GM21723 (cell line): ENCODE results near the gene LMF1.
"Not testable (repeated sequence)": the region's sequence is repeated elsewhere in the genome, so short reads cannot be mapped to it uniquely, and the experiment has no call there.

ENCODE experiments used
- ATAC-seq: cut with Tn5 transposase; IDR thresholded peaks from one replicate; pipeline ENCODE4 v1.9.1; 2021; ENCODE audit warnings: mild to moderate bottlenecking, moderate library complexity; ENCODE audit not compliant: unreplicated experiment

LMF1 gene

DNA sequence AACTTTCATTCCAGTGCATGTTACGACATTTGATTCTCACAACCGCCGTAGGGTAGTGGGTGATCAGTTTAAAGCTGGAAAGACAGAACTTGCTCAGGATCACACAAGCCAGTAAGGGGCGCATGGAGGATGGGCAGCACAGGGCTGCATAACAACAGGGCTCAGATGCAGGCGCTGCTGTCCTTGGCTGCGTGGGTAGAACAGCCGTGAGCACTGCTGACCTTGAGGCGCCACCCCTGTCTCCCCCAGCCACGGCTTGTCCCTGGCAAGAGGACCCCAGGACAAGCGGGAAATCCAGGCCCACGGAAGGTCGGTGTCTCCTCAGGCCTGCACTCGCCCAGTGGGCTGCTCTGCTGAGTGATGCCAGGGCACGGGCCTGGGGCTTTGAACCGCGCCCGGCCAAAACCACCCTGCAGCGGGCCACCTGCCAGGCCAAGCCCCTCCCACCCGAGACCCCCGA, 84.7 kb downstream of the LMF1 start:
- no peak for ATAC-seq

DNA sequence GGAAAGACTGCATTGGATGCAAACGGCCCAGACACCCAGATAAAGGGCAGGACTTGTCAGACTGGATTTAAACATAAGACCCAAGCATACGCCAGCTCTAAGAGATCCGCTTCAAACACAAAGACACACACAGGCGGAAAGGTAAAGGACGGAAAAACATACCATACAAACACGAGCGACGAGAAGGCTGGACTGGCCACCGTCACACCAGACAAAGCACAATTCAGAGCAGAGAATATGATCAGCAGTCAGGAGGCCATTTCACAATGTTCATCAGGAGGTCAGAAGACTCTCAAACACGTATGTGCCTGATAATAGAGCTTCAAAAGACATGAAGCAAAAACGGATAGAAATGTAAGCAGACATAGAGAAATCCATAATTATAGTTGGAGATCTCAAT, 85.4 kb downstream of the LMF1 start:
- no peak for ATAC-seq

DNA sequence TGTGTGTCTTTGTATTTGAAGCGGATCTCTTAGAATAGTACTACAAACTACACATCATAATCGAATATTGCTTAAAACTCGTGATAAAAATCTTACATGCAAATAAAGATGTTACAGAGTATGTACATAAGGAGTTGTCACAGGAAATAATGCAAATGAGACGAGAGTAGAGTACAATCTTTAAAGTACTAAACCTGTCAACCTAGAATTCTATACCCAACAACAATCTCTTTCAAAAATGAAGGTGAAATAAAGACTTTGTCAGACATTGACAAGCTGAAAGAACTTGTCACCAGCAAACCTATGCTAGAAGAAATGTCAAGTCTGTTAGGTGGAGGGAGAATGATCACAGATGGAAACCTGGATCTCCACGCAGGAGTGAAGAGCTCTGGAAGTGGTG, 86.6 kb downstream of the LMF1 start:
- no peak for ATAC-seq

GRCh38 chr16:883781-884180, 87.0 kb downstream of the LMF1 start:
- ATAC-seq, result no peak

DNA sequence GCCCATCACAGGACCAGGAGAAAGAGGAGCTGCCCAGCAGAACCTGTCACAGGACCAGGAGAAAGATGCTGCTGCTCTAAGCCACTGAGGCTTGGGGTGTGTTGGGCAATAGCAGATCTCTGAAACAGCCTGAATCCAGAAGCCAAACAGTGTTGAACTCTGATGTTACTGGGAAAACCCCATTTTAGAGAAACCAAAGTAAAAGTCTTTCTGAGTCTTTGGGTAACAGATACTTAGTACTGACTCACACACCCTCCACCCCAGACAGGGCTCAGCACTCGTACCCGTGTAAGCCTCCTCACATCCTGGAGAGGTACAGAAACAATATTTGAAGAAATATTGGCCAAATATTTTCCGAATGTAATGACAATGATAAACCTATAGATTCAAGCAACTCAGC, 87.4 kb downstream of the LMF1 start:
- ATAC-seq, result no peak

DNA sequence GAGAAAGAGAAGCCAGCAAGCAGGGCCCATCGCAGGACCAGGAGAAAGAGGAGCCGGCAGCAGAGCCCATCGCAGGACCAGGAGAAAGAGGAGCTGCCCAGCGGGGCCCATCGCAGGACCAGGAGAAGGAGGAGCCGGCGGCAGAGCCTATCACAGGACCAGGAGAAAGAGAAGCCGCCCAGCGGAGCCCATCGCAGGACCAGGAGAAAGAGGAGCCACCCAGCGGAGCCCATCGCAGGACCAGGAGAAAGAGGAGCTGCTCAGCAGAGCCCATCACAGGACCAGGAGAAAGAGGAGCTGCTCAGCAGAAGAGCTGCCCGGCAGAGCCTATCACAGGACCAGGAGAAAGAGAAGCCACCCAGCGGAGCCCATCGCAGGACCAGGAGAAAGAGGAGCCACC, 88.1 kb downstream of the LMF1 start:
- not testable (repeated sequence) for ATAC-seq

GRCh38 chr16:882256-882655, 88.5 kb downstream of the LMF1 start:
- ATAC-seq, result no peak

DNA sequence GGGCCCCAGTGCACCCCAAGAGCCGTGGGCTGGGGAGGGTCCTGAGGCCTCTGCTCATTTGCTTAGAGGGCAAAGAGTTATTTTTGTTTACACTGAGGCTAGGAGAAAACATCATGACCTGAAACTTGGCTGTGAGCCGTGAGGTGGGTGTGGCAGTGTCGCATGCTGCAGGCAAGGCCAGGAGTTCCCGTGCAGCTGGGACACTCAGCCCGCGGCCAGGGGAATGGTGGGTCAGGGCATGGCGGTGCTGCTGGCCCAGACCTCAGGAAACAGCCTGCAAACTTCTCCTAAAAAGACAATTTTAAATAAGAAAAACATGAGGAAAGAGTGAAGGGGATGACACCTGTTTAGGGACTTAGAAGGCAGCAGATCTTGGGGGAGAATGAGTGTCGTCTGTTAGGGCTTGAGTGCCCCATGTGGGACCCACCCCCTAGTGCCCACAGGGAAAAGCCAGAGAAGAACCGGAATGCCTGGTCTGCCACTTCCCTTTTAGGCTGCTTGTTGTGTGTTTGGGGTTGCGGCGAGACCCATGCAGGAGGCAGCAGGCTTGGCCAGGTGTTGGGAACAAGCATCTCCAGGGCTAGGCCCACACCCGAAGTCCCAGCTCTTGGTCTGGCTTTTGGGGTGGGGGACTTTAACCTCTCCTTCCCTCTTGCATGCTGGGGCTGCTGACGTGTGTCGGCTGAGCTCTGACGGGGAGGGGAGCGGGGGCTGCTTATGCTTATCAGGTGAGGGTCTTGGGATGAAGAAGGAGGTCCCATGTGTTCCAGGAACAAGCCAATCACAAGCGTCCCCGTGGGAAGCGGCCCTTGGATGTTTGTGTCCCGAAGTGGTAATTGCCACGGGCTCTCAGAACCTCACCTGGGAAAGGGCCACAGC, 89.3 kb downstream of the LMF1 start:
- ATAC-seq, result no peak

GRCh38 chr16:880471-881171, 90.2 kb downstream of the LMF1 start:
- no peak for ATAC-seq

DNA sequence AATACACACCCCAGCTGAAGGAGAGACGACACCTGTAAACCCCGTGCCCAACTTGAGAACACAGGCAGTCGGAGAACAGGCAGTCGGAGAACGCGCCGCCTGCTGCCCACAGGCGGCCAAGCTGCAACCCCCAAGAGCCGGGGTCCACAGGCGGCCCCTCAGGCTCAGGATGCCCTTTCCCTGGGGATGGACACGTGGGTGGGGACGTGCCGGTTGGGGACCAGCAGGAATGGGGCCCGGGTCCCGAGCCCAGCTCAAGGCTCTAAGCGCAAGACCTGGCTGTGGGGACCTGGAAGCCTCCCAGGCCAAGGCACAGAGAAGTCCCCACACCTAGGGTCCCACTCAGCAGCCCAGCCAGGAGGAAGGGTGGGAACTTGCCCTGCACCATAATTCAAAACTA, 90.8 kb downstream of the LMF1 start:
- no peak for ATAC-seq

DNA sequence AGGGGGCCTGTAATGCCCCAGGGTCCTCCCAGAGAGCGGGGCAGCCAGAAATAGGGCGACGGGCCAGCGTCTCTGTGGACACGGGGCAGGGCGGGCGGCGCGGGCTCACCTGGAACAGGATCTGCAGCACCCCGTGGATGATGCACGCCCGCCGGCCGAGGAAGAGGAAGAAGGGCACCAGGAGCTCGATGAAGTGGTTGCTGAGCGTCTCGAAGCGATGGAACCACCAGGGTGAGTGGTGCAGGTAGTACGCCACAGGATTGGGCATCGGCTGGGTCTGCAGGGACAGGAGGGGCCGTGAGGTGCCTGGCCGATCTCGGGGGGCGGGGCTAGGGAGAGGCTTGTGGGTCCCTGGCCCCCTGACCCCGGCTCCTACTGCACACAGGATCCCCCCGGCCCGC, 91.3 kb downstream of the LMF1 start:
- no peak for ATAC-seq

- no peak for ATAC-seq
These were observed 91.9 kb downstream of the LMF1 start for GRCh38 chr16:878886-879285.

DNA sequence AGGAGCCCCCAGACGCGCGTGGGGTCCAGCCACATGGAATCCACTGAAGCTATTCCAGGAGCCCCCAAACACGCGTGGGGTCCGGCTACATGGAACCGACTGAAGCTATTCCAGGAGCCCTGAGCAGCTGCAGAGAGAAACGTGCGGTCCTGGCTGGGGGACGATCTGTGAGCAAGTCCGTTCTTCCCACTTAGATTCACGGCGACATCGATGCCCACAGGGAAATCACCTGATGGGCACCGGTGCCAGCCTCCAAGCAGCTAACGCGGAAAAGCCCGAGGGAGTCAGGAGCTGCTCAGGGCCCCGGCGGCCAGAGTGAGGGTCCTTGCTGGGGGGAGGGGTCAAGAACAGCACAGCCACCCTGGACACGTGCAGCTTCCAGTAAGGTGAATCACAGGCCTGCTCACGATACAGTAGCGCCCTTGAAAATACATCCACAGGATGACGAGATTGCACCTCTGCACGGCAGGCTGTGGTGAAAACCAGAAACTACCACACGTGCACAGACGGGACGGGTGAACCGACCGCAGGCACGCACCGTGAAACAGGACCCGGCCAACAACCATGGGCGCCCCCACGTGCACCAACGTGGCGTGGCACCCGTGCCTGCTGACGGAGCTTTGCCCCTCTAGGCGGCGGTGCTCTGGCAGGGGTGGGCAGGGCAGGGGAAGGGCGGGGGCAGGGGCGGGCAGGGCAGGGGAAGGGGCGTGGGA, 92.6 kb downstream of the LMF1 start:
- ATAC-seq, result no peak

- no peak for ATAC-seq
These were observed 93.3 kb downstream of the LMF1 start for GRCh38 chr16:877242-878071.

DNA sequence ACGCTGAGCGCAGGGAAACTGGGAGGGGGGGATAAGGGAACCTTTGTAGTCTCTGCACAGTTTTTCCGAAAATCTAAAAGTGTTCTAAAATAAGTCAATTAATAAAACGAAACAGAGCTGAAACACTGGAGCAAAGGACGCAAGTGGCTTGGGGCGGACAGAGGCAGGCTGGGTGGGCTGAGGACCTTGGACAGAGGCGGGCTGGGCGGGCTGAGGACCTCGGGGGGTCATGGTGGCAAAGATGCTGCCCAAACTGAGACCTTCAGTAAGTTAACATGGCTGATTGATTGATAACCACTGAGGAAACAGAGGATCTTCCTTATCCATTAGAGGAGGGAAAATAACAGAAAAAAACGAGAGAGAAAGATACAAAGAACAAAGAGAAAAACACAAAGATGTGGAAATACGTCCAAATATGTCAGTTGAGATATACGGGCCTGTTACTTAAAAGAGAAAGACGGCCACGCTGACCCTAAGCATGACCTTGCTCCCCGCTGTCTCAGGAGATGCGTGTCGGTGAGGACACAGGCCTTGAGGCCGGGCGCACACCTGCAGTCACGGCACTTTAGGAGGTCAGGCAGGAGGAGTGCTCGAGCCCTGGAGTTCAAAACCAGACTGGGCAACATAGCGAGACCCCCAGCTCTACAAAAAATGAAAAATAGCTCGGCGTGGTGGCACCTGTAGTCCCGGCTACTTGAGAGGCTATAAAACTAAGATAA, 94.1 kb downstream of the LMF1 start:
- ATAC-seq, result no peak

GRCh38 chr16:876041-876335, 94.8 kb downstream of the LMF1 start:
- no peak for ATAC-seq

DNA sequence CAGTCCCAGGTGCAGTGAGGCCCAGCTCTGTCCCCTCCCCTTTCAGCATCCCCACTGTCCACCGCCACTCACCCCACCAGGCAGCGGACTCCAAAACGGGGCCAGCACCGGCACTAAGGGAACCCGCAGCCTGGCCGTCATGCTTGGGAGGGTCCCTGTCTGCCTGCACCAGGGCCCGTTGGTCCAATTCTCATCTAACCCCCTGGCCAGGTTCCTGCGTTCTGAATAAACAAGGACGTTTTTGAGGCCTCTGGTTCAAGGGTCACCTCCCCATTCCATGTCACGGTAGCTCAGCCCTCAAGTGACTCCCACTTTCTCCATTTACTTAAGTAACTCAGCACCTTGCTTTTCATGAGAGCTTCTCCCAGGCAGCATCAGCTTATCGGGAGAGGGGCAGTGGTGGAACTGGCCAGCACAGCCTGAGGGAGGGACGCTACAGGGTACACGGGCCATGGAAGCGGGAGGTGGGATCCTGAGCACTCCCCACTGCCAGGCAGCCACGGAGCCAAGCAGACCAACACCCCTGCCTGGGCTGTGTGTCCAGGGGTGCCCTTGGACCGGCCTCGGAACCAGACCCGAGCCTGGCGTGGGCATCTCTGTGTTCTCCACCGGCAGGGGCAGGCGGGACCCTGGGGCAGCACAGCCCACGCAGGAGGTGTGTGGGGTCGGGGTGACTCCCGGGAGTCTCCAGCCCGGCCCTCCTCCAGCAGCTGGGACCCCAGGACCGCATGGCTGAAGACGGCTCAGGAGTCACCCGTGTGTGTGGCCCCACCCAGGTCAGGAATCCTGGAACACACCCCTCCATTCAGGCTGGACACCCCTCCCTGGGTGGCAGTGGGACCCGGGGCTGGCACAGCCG, 95.4 kb downstream of the LMF1 start:
- no peak for ATAC-seq

GRCh38 chr16:874366-875181, 96.2 kb downstream of the LMF1 start:
- no peak for ATAC-seq

DNA sequence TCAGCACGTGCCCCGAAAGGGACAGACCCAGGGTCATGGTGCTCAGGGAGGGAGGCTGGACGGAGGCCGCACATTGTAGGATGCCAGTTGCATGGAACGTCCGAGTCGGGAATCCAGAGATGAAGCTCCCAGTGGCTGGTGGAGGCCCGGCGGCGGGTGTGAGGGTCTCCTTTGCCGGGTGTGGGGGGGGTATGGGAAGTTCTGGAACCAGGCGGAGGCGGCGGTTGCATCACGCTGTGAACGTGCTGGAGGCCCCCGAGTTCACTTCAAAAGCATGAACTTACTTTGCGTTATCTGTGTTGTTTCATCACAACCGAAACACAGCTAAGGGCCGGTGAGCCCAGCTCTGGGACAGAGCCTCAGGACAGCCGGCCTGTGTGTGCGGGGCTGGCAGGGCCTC, 96.9 kb downstream of the LMF1 start:
- no peak for ATAC-seq
